Thyroid gland (tissue), 4 donors: ENCODE data around the gene MRPL27. TPM values are rescaled to one million over a fixed set of nuclear protein-coding genes. Genes with fewer than 3 reads are reported as not detected.
"Not testable (repeated sequence)": the region's sequence is repeated elsewhere in the genome, so short reads cannot be mapped to it uniquely, and the experiment has no call there.

Source experiments
- DNase-seq, 2 donors: peaks; one replicate each; pipeline ENCODE4 v3.0.0-alpha.2; 2019
- H3K27ac ChIP-seq, 3 donors: fragments of 200-600 bp; sonication (generic); 1 replicate in 2 of 3; 2 replicates in 1 of 3; pipeline ENCODE4 v1.5.1; 2016 to 2019; ENCODE audit warnings: mild to moderate bottlenecking in 1 of 3, moderate library complexity in 1 of 3
- H3K27me3 ChIP-seq: fragments of 200-600 bp; sonication (generic); one replicate; pipeline ENCODE4 v1.5.1; 2019
- H3K36me3 ChIP-seq, 2 donors: fragments of 200-600 bp; sonication (generic); one replicate each; pipeline ENCODE4 v1.5.1; 2016 to 2019
- H3K4me1 ChIP-seq, 2 donors: fragments of 200-600 bp; sonication (generic); one replicate each; pipeline ENCODE4 v1.5.1; 2017 to 2019
- H3K4me3 ChIP-seq, 3 donors: fragments of 200-600 bp; sonication (generic); replicated peaks in 1 of 3; 1 replicate in 2 of 3; 2 replicates in 1 of 3; pipeline ENCODE4 v1.5.1; 2016; ENCODE audit warnings: mild to moderate bottlenecking in 1 of 3
- H3K9me3 ChIP-seq: fragments of 200-600 bp; sonication (generic); one replicate; pipeline ENCODE4 v1.5.1; 2017
- POLR2A ChIP-seq, 2 donors: fragments of 450-650 bp; IDR thresholded peaks; one replicate each; pipeline ENCODE4 v1.6.1; 2017; ENCODE audit warnings: antibody characterized with exemption in 2 of 2, mild to moderate bottlenecking in 2 of 2, moderate library complexity in 1 of 2
- WGBS, 2 donors: methylation state at CpG; one replicate each; pipeline ENCODE4 v1.1.5; 2017; 5-methylcytosine and 5-hydroxymethylcytosine counted together
- intact Hi-C: fragments of 100-400 bp; cut with DNase I; formaldehyde crosslinking; loops from one replicate; pipeline ENCODE4 v1.15.1; 2023
- total RNA-seq, 4 donors: library from RNA; depleted of rRNA; stranded (reverse); fragments of >200 nt; gene quantifications; one replicate each; pipeline ENCODE4 v1.2.3, GENCODE V29; 2016
- TF ChIP-seq, protein P1 (sequence below), 6 experiments: fragments of 200-600 bp in 3 of 6; fragments of 450-650 bp in 3 of 6; sonication (generic) in 3 of 6; IDR thresholded peaks; one replicate each; pipeline ENCODE4 v1.5.1; 2016 to 2019; ENCODE audit warnings: antibody characterized with exemption in 6 of 6, mild to moderate bottlenecking in 2 of 6, inconsistent platforms in 1 of 6, moderate library complexity in 1 of 6

MRPL27 gene
- 100 to 1,000 TPM in 1 of 4 donors, 10 to 100 TPM in 3; 44.6 to 115 (median 80.8) TPM for total RNA-seq

DNA sequence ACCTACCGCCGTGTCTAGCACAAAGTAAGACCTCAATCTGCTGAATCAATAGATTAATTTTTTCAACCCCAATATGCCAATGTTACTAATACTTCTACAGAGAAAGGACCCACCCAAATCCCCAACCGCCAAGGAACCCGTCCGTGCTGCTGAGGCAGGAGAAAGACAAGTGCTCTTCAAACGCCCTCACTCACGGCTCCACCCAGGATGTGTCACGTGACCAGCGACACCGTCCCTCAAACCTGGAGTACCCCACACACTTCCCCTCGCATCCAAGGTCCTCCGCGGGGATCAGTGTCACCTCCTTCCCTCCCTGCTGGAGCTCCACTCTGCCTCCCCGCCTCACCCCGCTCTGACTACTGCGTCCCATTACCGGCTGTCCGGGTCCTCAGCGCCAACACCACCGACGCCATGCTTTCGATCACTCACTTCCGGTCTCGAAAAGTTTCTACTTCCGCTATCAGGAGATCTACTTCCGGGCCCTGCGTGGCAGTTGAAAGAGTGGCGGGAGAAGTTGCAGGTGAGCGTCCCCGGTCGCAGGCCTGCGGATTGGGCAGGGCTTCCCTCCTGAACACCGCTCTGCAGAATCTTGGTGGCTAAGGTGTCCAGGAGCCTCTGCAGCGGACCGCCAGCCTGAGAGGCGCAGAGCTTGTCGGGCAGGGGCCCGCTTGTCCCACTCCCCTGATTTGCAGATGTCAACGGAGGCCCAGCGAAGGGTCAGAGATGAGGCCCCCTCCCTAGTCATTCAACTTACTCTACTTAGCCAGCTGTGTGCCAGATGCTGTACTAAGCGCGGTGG, at the start of gene MRPL27, which contains the start of gene EME1:
TSS of gene MRPL27 (minus strand) at position 427 of the 799 bp plus-strand sequence. CDS start at position 413, 14 bp downstream.
TSS of gene EME1 (plus strand) at position 472 of the 799 bp plus-strand sequence. CDS start 1,980 bp downstream, outside the sequence.
- DNase-seq = peak; percentile 86 to 89
- peak within 1 kb of the TSS; percentile 61 to 88 (median 62) for H3K4me3 ChIP-seq
- 2% methylated on average over 29 to 36 of the region's 42 CpGs for WGBS, 2 donors
- peaks cover 14 to 25% of the 10 kb centered on the region in 2 donors for H3K36me3 ChIP-seq
- intact Hi-C loops = no loop called here
- H3K27me3 ChIP-seq = no peaks in the 10 kb centered on the region
- TF ChIP-seq POLR2A (IDR thresholded peaks at IDR 0.05) = peak in 1 of 2 donors; percentile 71
- TF ChIP-seq, protein P1, sequence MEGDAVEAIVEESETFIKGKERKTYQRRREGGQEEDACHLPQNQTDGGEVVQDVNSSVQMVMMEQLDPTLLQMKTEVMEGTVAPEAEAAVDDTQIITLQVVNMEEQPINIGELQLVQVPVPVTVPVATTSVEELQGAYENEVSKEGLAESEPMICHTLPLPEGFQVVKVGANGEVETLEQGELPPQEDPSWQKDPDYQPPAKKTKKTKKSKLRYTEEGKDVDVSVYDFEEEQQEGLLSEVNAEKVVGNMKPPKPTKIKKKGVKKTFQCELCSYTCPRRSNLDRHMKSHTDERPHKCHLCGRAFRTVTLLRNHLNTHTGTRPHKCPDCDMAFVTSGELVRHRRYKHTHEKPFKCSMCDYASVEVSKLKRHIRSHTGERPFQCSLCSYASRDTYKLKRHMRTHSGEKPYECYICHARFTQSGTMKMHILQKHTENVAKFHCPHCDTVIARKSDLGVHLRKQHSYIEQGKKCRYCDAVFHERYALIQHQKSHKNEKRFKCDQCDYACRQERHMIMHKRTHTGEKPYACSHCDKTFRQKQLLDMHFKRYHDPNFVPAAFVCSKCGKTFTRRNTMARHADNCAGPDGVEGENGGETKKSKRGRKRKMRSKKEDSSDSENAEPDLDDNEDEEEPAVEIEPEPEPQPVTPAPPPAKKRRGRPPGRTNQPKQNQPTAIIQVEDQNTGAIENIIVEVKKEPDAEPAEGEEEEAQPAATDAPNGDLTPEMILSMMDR (IDR thresholded peaks at IDR 0.05) = peak in 1 of 6 experiments; percentile 20
- peak within 1 kb of the TSS; percentile 79 to 92 (median 92) for H3K27ac ChIP-seq
- no peaks in the 10 kb centered on the region for H3K9me3 ChIP-seq
- H3K4me1 ChIP-seq = peaks cover 7 to 17% of the 10 kb centered on the region in 2 donors

DNA sequence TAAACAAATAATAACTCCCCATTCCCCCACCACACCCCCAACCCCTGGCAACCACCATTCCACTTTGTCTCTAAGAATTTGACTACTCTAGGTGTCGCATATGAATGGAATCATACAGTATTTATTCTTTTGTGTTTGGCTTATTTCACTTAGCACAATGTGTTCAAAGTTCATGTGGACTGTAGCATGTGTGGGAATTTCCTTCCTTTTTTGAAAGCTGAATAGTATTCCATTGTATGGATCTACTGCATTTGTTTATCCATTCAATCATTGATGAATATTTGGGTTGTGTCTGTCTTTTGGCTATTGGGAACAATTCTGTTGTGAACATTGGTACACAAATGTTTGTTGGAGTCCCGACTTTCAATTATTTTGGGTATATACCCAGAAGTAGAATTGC, 49.8 kb upstream of the MRPL27 start:
- Histone ChIP-seq H3K4me3 (no peak overlapping the region), H3K9me3 (no peaks in the 10 kb centered on the region), H3K4me1 (peaks cover 31 to 53% of the 10 kb centered on the region in 2 donors), H3K27me3 (no peaks in the 10 kb centered on the region), H3K27ac (no peak overlapping the region), H3K36me3 (no peaks in the 10 kb centered on the region)
- TF ChIP-seq, protein P1 (IDR thresholded peaks at IDR 0.05) = no peak
- TF ChIP-seq POLR2A (IDR thresholded peaks at IDR 0.05) = no peak
- intact Hi-C loops = no loop called here
- 97% methylated on average over 2 of the region's 2 CpGs for WGBS, 2 donors
- DNase-seq = no peak

DNA sequence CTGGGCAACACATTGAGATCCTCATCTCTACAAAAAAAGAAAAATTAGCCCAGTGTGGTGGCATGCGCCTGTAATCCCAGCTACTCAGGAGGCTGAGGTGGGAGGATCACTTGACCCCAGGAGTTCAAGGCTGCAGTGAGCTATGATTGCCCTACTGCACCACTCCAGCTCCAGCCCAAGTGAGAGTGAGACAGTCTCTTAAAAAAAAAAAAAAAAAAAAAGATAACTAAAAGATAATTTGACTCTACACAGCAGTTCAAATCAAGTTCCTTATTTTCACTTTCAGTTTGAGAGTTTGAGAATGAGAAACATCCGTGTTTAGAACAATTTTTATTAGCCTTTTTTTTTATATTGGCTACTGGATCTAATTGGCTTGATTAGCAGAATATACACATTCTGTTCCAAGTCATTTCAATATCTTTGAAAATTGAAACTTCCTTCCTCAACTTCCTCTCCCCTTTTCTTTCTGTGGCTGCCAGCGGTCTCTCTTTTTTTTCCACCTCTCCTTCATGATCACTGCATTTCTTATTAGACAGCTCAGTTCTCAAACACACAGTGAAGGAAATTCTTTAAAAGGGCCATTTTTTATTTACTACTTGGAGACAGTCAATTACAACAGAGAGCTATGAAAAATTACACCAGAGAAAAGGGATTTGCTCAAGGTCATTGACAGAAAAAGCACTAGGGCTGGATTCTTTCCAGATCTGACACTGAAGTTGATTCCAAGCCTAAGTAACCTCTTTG, 48.5 kb upstream of the MRPL27 start:
- no peak overlapping the region for H3K4me3 ChIP-seq
- intact Hi-C loops = no loop called here
- no peak for DNase-seq
- H3K9me3 ChIP-seq = no peaks in the 10 kb centered on the region
- H3K27me3 ChIP-seq = no peaks in the 10 kb centered on the region
- H3K4me1 ChIP-seq = peaks cover 22 to 40% of the 10 kb centered on the region in 2 donors
- no peaks in the 10 kb centered on the region for H3K36me3 ChIP-seq
- 52 to 63% methylated on average over 3 of the region's 3 CpGs for WGBS, 2 donors
- peak overlapping the region; percentile 64 to 83 (median 73) for H3K27ac ChIP-seq
- TF ChIP-seq, protein P1 (IDR thresholded peaks at IDR 0.05) = no peak
- TF ChIP-seq POLR2A (IDR thresholded peaks at IDR 0.05) = no peak

DNA sequence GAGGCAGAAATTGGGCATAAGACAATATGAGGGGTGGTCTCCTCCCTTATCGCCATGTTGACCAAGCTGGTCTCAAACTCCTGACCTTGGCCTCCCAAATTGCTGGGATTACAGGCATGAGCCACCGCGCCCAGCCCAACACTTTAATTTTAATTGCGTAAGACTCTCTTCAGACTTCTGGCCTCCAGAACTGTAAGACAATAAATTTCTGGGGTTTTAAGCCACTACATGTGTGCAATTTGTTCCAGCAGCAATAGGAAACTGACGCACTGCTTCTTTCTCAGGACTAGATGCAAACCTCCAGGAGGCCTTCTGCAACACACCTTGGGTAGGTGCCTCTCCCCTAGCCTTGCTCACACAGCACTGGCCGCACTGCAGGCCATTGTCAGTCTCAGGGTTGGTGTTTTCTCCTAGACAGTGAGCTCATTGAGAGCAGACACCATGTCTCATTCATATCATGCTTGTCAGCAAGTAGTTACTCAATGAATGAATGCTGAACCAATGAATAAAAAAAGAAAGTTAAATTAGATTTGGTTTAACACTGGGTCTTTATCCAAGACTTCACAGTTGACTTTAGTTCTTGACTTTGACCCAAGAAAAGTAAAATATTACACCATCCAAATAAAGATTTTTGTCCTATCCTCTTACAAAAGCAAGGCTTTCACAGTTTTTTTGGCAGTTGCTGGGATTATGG, 47.6 kb upstream of the MRPL27 start:
- WGBS, 2 donors = 96 to 98% methylated on average over 6 of the region's 6 CpGs
- Histone ChIP-seq H3K27ac (peak overlapping the region in 2 of 3 donors; percentile 64 to 73), H3K4me1 (peaks cover 20 to 38% of the 10 kb centered on the region in 2 donors), H3K27me3 (no peaks in the 10 kb centered on the region), H3K9me3 (no peaks in the 10 kb centered on the region), H3K36me3 (no peaks in the 10 kb centered on the region), H3K4me3 (no peak overlapping the region)
- TF ChIP-seq POLR2A (IDR thresholded peaks at IDR 0.05) = no peak
- TF ChIP-seq, protein P1 (IDR thresholded peaks at IDR 0.05) = no peak
- no peak for DNase-seq
- intact Hi-C loops = no loop called here

DNA sequence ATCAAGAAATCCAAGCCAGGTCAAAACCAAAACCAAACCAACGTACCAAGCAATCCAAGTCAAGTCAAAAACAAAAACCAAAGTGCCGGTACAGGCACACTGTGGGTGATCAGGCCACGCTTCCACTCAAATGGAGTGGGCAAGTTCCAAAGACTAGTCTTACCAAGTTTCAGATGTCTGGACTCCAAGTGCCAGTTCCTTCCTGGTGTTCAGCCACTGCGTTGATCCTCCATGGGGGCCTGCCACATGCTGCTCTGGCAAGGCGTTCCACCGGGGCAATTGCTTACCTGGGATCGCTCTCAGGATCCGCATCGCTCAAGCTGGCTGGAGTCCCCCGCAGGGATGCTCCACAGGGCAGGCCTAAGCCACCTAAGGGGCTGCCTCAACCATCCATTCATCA, 46.6 kb upstream of the MRPL27 start:
- peaks cover 10 to 28% of the 10 kb centered on the region in 2 donors for H3K4me1 ChIP-seq
- H3K36me3 ChIP-seq, H3K27me3 ChIP-seq, H3K27ac ChIP-seq, DNase-seq, H3K9me3 ChIP-seq, intact Hi-C loops, H3K4me3 ChIP-seq: not testable (repeated sequence)
- 94 to 95% methylated on average over 5 to 10 of the region's 10 CpGs for WGBS, 2 donors
